GM12865 (cell line): ENCODE measurements around the gene LRCH3.
"Not testable (repeated sequence)": the region's sequence is repeated elsewhere in the genome, so short reads cannot be mapped to it uniquely, and the experiment has no call there.

Experiments used
- DNase-seq: peaks from one replicate; pipeline ENCODE4 v3.0.0; 2010; ENCODE audit warnings: low read depth
- H3K4me3 ChIP-seq: 2 replicates; pipeline ENCODE4 v1.5.1; 2011; ENCODE audit warnings: mild to moderate bottlenecking, low read depth, low read length, control low read depth
- CTCF ChIP-seq: IDR thresholded peaks from 2 replicates; pipeline ENCODE4 v1.5.1; 2011; ENCODE audit warnings: low read length, control low read depth, low read depth, inconsistent platforms; ENCODE audit not compliant: insufficient read depth; ENCODE audit errors: missing control alignments

Gene LRCH3

GRCh38 chr3:197881270-197881969 is 90.4 kb downstream of the LRCH3 start:
- no peak for DNase-seq
- TF ChIP-seq CTCF, result no peak
- H3K4me3 ChIP-seq, result no peak overlapping the region

- no peak for DNase-seq
- no peak for TF ChIP-seq CTCF
- no peak overlapping the region for H3K4me3 ChIP-seq
Measured at GRCh38 chr3:197881970-197882338, 90.9 kb downstream of the LRCH3 start.

- H3K4me3 ChIP-seq, result no peak overlapping the region
- no peak for DNase-seq
- TF ChIP-seq CTCF, result no peak
Measured at GRCh38 chr3:197882586-197882985, 91.5 kb downstream of the LRCH3 start.

GRCh38 chr3:197883541-197883940 is 92.5 kb downstream of the LRCH3 start:
- DNase-seq, result no peak
- TF ChIP-seq CTCF, result no peak
- H3K4me3 ChIP-seq, result no peak overlapping the region

GRCh38 chr3:197884330-197884729 is 93.3 kb downstream of the LRCH3 start:
- DNase-seq, H3K4me3 ChIP-seq: not testable (repeated sequence)

- not testable (repeated sequence) for H3K4me3 ChIP-seq, DNase-seq
Measured at GRCh38 chr3:197886052-197886451, 95.0 kb downstream of the LRCH3 start.

- not testable (repeated sequence) for DNase-seq, H3K4me3 ChIP-seq
Measured at GRCh38 chr3:197887430-197888053, 96.5 kb downstream of the LRCH3 start.

- no peak overlapping the region for H3K4me3 ChIP-seq
- TF ChIP-seq CTCF, result no peak
- no peak for DNase-seq
Measured at GRCh38 chr3:197888511-197888910, 97.5 kb downstream of the LRCH3 start.
